K562 (cell line): ENCODE data around the gene MAP4. TPM values are rescaled to one million over a fixed set of nuclear protein-coding genes. Genes with fewer than 3 reads are reported as not detected.

Source experiments
- ADNP ChIP-seq: fragments of 200-800 bp; sonication (Bioruptor generic); IDR thresholded peaks from 2 replicates; pipeline ENCODE4 v1.6.1; 2016; ENCODE audit warnings: missing genetic modification characterization, missing compliant biosample characterization
- CEBPB ChIP-seq: fragments of 450-650 bp; IDR thresholded peaks from 2 replicates; pipeline ENCODE4 v1.6.1; 2016; ENCODE audit warnings: missing genetic modification characterization, missing compliant biosample characterization
- CTBP1 ChIP-seq: fragments of 450-650 bp; IDR thresholded peaks from 2 replicates; pipeline ENCODE4 v1.6.1; 2016; ENCODE audit warnings: borderline replicate concordance
- FIP1L1 ChIP-seq: fragments of 200-400 bp; formaldehyde crosslinking; IDR thresholded peaks from 2 replicates; pipeline ENCODE4 v1.6.1; 2018; ENCODE audit warnings: mild to moderate bottlenecking, low read depth, low read length; ENCODE audit not compliant: poor library complexity, severe bottlenecking
- FOSL1 ChIP-seq: fragments of 200-800 bp; sonication (Bioruptor generic); conservative IDR thresholded peaks from 2 replicates; pipeline ENCODE4 v1.6.1; 2016; ENCODE audit warnings: missing genetic modification characterization, missing compliant biosample characterization
- FOXA3 ChIP-seq, 2 experiments: fragments of 450-650 bp in 1 of 2; sonication (generic) in 1 of 2; formaldehyde crosslinking; IDR thresholded peaks in 1 of 2; conservative IDR thresholded peaks in 1 of 2; 2 replicates each; pipeline versions ENCODE4 v1.4.0 to v1.8.0; 2020 to 2022; ENCODE audit warnings: mild to moderate bottlenecking in 2 of 2, missing genetic modification reagents in 1 of 2
- JUND ChIP-seq, 2 experiments: IDR thresholded peaks; 2 replicates in 1 of 2; 3 replicates in 1 of 2; pipeline ENCODE4 v1.6.1; 2011; ENCODE audit warnings: borderline replicate concordance in 2 of 2, low read depth in 2 of 2, low read length in 2 of 2, improper control_type of control experiment in 1 of 2, missing biosample characterization in 1 of 2, missing genetic modification characterization in 1 of 2, missing genetic modification reagents in 1 of 2
- KDM1A ChIP-seq, 2 experiments: fragments of 450-650 bp; IDR thresholded peaks; 2 replicates each; pipeline ENCODE4 v1.6.1; 2016; ENCODE audit warnings: mild to moderate bottlenecking in 2 of 2
- NFE2L1 ChIP-seq: fragments of 450-650 bp; IDR thresholded peaks from 2 replicates; pipeline ENCODE4 v1.6.1; 2016; ENCODE audit warnings: missing genetic modification characterization, low read depth, mild to moderate bottlenecking, missing compliant biosample characterization, moderate library complexity, borderline replicate concordance
- POLR3A ChIP-seq: IDR thresholded peaks from 2 replicates; pipeline ENCODE4 v1.6.1; 2011; ENCODE audit warnings: borderline replicate concordance, mild to moderate bottlenecking, moderate library complexity; ENCODE audit not compliant: insufficient read length, insufficient read depth; ENCODE audit errors: extremely low read depth
- SOX6 ChIP-seq: fragments of 450-650 bp; IDR thresholded peaks from 2 replicates; pipeline ENCODE4 v1.6.1; 2014; ENCODE audit warnings: mild to moderate bottlenecking
- TAF9B ChIP-seq: fragments of 450-650 bp; IDR thresholded peaks from 2 replicates; pipeline ENCODE4 v1.6.1; 2018; ENCODE audit warnings: mild to moderate bottlenecking; ENCODE audit not compliant: partially characterized antibody
- TFAM ChIP-seq: fragments of 250-450 bp; sonication (Bioruptor Pico); conservative IDR thresholded peaks from 2 replicates; pipeline ENCODE4 v1.5.0; 2021; ENCODE audit warnings: mild to moderate bottlenecking, moderate library complexity
- TSC22D4 ChIP-seq: fragments of 450-650 bp; IDR thresholded peaks from 2 replicates; pipeline ENCODE4 v1.6.1; 2016; ENCODE audit warnings: missing genetic modification characterization, missing biosample characterization, control low read depth
- ZC3H4 ChIP-seq: sonication (generic); formaldehyde crosslinking; IDR thresholded peaks from 2 replicates; pipeline ENCODE4 v1.9.0; 2021; ENCODE audit warnings: missing genetic modification reagents, borderline replicate concordance
- ZEB2 ChIP-seq: fragments of 450-650 bp; IDR thresholded peaks from 2 replicates; pipeline ENCODE4 v1.6.1; 2016
- polyA plus RNA-seq, 8 experiments: library from polyadenylated mRNA; depleted of rRNA in 4 of 8; stranded (reverse) in 5 of 8; unstranded in 3 of 8; fragments of >200 nt; fragmentation: Nextera tagmentation in 2 of 8; fragmentation: Illumina TruSeq in 1 of 8; extraction: Ambion mirVana in 2 of 8; extraction: Trizol in 1 of 8; gene quantifications; 2 replicates each; pipeline versions ENCODE4 v1.2.1 to v1.2.3, GENCODE V29; 2011 to 2014; ENCODE audit warnings: inconsistent platforms in 1 of 8, missing spikeins in 1 of 8
- total RNA-seq, 7 experiments: library from RNA; depleted of rRNA in 6 of 7; stranded (reverse); fragments of >200 nt in 6 of 7; fragmentation: Illumina TruSeq in 2 of 7; extraction: Trizol in 2 of 7; gene quantifications; 2 replicates each; pipeline versions ENCODE4 v1.2.1 to v1.2.3, GENCODE V29; 2011 to 2021; ENCODE audit warnings: low replicate concordance in 1 of 7
- TF ChIP-seq, protein P1 (sequence below), 3 experiments: fragments of 200-800 bp in 1 of 3; fragments of 250-450 bp in 1 of 3; fragments of 450-650 bp in 1 of 3; sonication (Bioruptor Pico) in 1 of 3; sonication (Bioruptor generic) in 1 of 3; formaldehyde crosslinking in 1 of 3; IDR thresholded peaks; 2 replicates each; pipeline versions ENCODE4 v1.6.1 to v1.8.0; 2016 to 2022; ENCODE audit warnings: mild to moderate bottlenecking in 2 of 3, missing genetic modification characterization in 2 of 3, missing compliant biosample characterization in 1 of 3, moderate library complexity in 1 of 3
- TF ChIP-seq, protein P2 (sequence below): fragments of 450-650 bp; IDR thresholded peaks from one replicate; pipeline ENCODE4 v1.6.1; 2018; ENCODE audit warnings: mild to moderate bottlenecking, moderate library complexity; ENCODE audit not compliant: partially characterized antibody
- TF ChIP-seq, protein P3 (sequence below): sonication (generic); formaldehyde crosslinking; IDR thresholded peaks from 2 replicates; pipeline ENCODE4 v1.9.0; 2022; ENCODE audit warnings: mild to moderate bottlenecking, missing genetic modification reagents

The MAP4 gene
- total and polyA plus RNA-seq, 9 of the 15 experiments (the other 6 are each of a cell fraction or from before 2014, with no cell fraction given), result 13.3 to 141 (median 36.8) TPM

DNA sequence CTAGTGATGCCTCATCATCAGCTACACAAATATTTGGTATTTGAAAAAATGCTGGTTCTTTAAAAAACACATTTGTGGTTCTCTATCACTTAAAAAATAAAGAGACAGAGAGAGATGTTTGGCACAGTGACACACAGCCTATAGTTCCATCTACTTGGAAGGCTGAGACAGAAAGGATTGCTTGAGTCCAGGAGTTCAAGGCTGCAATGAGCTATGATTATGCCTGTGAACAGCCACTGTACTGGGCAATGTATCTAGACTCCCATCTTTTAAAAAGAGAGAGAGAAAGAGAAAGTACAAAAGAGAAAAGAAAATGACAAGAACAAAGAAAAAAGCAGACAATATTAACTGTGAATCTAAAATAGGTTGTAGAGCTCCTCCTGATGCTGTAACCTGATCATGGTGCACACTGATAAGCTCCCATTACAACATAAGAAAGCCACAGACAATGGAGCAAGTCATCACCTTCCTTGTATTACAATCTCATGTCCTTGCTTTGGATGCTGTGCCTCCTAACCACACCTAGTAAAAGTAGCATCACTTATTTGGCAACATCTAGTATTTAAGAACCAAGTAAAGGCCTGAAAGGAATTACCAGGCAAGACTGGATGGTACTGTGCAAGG, 31.7 kb upstream of the MAP4 start (continued):
- TF ChIP-seq POLR3A, result no peak
- peak; percentile 28; the same call in 1 of the 2 replicates for TF ChIP-seq CTBP1
- no peak for TF ChIP-seq NFE2L1 (tag)
- 0 out of 2 replicates have a peak, but pooled peaks have one; percentile 18 for TF ChIP-seq ADNP
- TF ChIP-seq ZEB2, result peak; percentile 50; the same call in 1 of the 2 replicates
- TF ChIP-seq FIP1L1, result no peak
- peak; percentile 23 to 42; a peak in 2 of 4 replicates for TF ChIP-seq KDM1A (IDR thresholded peaks at IDR 0.05)
- TF ChIP-seq ZC3H4 (CRISPR knock-in tag), result no peak
- peak; percentile 86 for TF ChIP-seq CEBPB (tag)
- no peak for TF ChIP-seq TFAM (CRISPR knock-in tag)
- TF ChIP-seq, protein P1, sequence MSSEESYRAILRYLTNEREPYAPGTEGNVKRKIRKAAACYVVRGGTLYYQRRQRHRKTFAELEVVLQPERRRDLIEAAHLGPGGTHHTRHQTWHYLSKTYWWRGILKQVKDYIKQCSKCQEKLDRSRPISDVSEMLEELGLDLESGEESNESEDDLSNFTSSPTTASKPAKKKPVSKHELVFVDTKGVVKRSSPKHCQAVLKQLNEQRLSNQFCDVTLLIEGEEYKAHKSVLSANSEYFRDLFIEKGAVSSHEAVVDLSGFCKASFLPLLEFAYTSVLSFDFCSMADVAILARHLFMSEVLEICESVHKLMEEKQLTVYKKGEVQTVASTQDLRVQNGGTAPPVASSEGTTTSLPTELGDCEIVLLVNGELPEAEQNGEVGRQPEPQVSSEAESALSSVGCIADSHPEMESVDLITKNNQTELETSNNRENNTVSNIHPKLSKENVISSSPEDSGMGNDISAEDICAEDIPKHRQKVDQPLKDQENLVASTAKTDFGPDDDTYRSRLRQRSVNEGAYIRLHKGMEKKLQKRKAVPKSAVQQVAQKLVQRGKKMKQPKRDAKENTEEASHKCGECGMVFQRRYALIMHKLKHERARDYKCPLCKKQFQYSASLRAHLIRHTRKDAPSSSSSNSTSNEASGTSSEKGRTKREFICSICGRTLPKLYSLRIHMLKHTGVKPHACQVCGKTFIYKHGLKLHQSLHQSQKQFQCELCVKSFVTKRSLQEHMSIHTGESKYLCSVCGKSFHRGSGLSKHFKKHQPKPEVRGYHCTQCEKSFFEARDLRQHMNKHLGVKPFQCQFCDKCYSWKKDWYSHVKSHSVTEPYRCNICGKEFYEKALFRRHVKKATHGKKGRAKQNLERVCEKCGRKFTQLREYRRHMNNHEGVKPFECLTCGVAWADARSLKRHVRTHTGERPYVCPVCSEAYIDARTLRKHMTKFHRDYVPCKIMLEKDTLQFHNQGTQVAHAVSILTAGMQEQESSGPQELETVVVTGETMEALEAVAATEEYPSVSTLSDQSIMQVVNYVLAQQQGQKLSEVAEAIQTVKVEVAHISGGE (CRISPR knock-in tag; IDR thresholded peaks at IDR 0.05), result no peak
- no peak for TF ChIP-seq TAF9B
- peak; percentile 92 for TF ChIP-seq SOX6
- TF ChIP-seq, protein P2, sequence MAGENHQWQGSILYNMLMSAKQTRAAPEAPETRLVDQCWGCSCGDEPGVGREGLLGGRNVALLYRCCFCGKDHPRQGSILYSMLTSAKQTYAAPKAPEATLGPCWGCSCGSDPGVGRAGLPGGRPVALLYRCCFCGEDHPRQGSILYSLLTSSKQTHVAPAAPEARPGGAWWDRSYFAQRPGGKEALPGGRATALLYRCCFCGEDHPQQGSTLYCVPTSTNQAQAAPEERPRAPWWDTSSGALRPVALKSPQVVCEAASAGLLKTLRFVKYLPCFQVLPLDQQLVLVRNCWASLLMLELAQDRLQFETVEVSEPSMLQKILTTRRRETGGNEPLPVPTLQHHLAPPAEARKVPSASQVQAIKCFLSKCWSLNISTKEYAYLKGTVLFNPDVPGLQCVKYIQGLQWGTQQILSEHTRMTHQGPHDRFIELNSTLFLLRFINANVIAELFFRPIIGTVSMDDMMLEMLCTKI, result no peak
- 0 out of 2 replicates have a peak, but pooled peaks have one; percentile 21 for TF ChIP-seq JUND (IDR thresholded peaks at IDR 0.05; ENCODE audit: borderline replicate concordance, low read depth, low read length)
- 0 out of 3 replicates have a peak, but pooled peaks have one; percentile 33 for TF ChIP-seq JUND (tag; IDR thresholded peaks at IDR 0.05; ENCODE audit: borderline replicate concordance, low read depth, low read length)
- TF ChIP-seq TSC22D4, result no peak
- TF ChIP-seq, protein P3, sequence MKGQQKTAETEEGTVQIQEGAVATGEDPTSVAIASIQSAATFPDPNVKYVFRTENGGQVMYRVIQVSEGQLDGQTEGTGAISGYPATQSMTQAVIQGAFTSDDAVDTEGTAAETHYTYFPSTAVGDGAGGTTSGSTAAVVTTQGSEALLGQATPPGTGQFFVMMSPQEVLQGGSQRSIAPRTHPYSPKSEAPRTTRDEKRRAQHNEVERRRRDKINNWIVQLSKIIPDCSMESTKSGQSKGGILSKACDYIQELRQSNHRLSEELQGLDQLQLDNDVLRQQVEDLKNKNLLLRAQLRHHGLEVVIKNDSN (CRISPR knock-in tag), result no peak
- TF ChIP-seq FOSL1, result 0 out of 2 replicates have a peak, but pooled peaks have one; percentile 19
- no peak for TF ChIP-seq FOXA3 (CRISPR knock-in tag; conservative IDR thresholded peaks at IDR 0.05 in 1 of 2, IDR thresholded peaks at IDR 0.05 in 1 of 2)
